ENCODE results near the gene ARG1.

DNA sequence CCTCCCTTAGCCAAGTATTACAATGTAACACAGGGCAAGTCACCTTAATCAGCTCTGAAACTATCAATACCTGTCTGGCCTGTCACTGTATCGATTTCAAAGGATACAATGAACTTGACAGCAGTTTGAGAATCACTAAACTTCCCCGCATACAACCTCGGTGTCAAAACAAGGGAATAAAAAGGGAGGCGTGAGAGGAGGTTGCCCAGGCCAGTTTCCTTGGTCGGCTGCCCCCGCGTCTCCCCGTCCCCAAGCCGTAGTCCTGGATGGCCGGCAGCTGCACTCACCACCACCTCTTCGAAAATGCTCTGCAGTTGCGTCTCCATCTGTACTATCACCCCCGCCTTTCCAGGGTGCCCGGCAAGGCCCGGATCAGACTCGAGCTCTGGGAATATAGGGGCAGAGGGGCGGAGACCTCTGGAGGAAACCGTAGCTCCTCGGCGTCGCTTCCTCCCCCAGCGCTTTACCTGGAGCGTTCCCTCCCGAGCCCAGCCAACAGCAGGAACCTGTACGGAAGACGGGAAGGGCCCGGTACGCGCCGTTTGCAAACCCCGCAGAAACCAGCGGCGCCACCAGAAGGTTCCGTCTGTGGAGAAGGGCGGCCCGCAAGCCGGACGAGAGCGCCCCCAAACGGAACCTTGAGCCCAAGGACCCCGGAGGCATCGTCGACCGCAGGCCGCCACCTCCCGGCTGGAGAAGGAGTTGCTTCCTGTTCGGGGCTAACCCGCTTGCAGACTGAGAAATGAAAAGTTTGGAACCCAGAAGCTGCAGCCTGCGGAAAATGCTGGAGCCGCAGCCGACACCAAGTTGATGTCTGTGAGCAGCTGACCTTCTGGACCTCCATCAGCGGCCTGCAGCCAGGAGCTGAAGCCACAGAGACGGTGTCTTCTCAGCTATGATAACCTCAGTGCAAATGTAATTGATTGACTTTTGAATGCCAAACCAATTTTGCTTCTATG lies 55.0 kb downstream of the ARG1 start, which contains the start of gene MED23:
- TF ChIP-seq, protein P1, sequence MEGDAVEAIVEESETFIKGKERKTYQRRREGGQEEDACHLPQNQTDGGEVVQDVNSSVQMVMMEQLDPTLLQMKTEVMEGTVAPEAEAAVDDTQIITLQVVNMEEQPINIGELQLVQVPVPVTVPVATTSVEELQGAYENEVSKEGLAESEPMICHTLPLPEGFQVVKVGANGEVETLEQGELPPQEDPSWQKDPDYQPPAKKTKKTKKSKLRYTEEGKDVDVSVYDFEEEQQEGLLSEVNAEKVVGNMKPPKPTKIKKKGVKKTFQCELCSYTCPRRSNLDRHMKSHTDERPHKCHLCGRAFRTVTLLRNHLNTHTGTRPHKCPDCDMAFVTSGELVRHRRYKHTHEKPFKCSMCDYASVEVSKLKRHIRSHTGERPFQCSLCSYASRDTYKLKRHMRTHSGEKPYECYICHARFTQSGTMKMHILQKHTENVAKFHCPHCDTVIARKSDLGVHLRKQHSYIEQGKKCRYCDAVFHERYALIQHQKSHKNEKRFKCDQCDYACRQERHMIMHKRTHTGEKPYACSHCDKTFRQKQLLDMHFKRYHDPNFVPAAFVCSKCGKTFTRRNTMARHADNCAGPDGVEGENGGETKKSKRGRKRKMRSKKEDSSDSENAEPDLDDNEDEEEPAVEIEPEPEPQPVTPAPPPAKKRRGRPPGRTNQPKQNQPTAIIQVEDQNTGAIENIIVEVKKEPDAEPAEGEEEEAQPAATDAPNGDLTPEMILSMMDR (conservative IDR thresholded peaks at IDR 0.05; ENCODE audit: low read length) = peak; percentile 98
- TF ChIP-seq EZH2phosphoT487 (IDR thresholded peaks at IDR 0.05; ENCODE audit: borderline replicate concordance, low read depth, low read length) = no peak
